Measurements from ENCODE around the gene KCNQ1.

The KCNQ1 gene

DNA sequence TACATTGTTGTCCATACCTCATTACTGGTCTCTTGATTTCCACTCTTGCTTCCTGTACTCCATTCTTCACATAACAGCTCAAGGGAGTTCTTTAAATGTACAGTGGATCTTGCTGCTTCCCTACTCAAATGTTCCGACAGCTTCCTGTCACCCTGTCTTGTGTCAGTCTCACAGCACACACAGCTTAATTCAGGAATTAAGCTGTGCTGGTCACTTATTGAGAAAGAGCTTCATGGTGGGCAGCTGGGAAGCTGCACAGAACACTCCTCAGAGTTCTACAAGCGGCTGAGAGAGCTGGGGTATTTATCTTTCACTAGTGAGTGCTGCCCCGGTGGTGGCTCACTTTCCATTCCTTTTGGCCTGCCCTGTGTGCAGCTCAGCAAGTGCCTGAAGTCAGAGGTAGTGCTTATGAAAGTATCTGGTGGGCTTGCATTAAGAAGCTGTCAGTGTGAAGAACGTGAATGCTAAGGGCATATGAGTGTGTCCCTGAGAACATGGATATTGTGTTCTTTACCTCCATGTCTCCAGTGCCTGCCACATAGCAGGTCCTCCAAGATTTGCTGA is 206.3 kb downstream of the KCNQ1 start:
- no peak for DNase-seq (ENCODE audit: low read depth)

DNA sequence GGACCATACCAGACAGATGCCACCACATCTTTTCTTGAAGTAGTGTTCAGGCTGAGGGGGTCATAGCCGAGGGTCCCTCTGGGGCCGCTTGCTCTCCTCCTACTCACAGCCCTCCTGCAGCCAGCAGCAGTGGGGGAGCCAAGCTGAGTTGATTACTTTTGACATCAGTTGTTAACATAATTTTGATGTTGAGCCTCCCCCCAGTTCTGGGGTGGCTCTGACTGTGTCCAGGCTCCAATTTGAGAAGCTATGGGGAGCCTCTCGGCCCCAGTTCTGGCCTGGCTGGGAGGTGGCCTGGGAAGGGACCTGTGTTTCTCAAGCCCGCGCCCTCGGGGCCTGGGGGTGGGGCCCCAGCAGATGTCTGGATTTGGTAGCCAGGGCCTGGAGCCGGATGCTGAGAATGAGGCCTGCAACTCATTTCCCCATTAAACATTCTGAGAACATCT is 207.0 kb downstream of the KCNQ1 start:
- no peak for DNase-seq (ENCODE audit: low read depth)

DNA sequence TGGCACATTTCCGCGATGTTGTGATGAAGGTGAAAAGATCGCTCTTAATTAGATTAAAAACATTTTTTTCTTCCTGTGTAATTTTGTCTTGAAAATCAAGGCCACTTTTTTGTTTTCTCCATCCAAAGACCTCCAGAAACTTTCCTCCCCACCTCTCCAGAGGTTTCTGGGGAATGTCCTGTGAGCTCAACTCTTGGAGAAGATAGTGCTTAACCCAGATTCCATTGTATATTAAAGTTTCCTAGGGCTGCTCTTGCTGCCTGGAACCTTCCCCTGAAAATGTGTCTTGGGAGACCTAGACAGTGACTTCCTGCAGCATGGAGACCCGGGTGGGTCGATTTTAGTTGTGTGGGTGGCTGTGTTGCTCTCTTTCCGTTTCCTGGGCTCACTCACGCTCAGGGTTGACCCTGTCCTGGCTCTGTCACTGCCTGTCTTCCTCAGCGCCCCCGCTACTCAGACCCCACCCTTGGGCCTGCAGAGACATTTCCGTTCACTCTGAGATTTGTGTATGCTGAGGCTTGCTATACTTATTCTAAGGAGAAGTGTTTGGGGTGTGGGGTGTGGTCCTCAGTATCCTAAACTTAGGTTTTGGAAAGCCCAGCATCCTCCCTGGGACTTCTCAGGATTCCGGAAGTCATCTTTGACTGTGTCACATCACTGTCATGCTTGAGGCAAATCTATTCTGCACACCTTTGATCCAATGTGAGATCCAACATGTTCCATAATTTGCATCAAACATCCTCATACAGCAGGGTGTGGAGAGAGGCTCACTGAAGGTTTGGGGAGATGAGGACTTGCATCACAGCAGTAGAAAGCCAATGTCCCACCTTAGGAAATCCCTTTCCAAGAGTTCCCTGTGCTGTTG is 207.8 kb downstream of the KCNQ1 start:
- DNase-seq (ENCODE audit: low read depth): no peak

DNA sequence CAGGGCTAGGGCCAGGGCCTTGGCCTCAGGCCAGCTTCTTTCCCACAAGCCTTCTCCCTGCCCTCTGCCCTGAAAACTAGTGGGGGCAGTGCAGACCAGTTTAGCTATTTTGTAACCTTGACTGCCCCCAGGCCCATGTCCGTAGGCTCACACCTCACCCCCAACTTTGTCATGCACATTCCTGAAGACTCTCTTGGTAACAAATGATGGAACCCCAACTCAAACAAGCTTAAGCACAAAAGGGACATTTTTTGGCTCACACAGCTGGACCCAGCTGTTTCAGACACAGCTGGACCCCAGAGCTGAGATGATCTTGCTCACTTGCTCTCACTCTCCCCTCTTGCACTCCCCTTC is 208.4 kb downstream of the KCNQ1 start:
- no peak for DNase-seq (ENCODE audit: low read depth)

DNA sequence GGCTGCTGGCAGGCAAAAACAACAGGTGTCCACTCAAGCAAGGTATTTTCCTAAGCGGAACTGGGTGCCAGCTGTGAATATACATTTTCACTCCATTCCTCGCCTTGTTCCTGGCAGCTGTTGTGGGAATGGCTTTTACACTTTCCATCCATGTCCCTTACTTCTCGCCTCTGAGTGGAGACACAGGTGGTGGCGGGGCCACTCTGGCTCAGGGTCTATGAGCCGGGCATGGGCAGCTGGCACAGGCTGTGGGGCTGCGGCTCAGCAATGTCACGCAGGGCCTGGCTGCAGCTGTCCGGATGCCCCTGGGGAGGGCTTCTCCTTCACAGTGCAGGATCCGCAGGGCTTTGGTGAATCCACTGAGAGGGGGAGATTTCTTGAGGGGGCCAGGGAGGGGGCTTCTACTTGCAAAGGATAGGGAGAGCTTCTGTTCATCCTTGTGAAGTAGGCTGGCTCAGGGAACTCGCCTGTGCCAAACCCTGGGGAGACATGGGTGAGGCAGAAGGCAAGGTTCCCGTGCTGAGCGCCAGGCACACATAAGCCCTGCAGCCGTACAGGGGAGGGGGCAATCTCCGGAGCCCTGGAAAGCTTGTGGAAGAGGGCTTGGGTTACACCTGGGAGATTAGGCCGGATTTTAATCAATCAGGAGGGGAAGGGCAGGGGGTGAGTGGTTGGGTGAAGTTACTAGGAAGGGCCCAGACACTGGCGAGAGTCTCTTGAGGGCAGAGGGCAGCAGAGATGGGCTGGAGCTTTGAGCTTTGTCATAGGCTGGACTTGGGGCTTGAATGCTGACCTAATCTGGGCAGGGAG is 209.3 kb downstream of the KCNQ1 start:
- no peak for DNase-seq (ENCODE audit: low read depth)

DNA sequence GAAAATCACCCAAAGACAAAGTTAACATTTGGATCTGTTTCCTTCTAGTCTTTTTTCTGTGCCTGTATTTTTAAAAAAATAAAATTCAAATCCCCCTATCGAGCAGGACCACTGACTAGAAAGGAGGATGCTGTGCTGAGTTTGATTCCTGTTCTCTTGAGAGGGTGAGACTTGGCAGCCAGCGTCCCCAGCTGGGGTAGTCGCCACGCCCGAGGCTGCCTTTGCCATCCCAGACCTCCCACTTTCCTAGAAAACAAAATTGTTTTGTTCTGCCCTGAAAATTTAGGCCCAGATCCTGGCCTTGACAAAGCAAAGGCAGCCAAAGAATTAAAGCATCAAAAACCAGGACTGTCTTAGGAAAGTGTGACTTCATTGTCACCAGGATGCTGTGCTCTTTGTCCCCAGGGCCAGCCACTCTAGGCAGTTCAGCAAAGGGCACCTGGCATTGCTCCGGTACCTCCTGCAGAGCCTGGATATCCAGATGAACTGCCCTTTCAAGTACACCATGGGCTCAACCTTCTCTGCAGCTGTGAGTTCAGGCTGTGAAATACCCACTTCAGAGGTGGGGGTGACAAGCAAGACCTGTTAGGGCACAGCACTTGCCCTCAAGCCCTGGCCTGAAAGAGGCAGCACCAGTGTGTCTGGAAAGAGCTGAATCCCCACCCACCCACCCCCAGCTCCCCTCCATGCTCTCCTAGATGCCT is 210.4 kb downstream of the KCNQ1 start:
- no peak for DNase-seq (ENCODE audit: low read depth)

DNA sequence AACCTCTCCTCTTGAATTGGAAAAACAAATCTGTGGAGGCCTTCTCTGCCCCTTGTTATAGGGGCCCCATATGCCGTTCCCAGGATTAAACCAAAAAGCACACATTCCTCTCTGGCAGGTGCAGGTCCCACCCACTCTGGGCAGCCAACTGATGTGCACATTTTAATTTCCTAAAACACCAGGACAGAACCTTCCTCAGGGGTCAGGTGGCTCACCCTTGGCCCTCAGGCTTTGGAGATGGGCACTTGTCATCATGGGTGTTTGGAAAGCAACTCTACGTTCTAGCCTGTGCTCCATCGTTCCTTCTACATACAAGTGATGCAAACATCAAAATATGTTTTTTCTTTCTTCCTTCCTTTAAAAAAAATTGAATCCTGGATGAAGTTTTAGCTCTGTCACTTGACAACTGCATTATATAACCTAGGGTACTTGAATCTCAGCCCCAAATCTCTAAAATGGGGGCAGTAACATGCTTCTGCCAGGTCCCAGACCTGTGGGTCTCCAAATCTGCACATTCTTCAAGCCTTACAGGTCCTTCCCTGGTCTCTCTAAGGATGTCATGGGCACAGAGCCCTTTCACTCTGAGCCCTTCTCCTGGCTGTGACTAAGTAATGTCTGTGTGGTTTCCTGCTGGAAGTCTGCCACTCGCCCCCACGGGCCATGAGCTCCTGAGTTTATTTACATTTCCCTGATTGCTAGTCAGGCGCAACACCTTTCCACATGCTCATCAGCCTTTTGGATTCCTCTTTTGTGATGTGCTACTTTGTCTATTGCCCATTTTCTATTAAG is 211.2 kb downstream of the KCNQ1 start:
- no peak for DNase-seq (ENCODE audit: low read depth)

DNA sequence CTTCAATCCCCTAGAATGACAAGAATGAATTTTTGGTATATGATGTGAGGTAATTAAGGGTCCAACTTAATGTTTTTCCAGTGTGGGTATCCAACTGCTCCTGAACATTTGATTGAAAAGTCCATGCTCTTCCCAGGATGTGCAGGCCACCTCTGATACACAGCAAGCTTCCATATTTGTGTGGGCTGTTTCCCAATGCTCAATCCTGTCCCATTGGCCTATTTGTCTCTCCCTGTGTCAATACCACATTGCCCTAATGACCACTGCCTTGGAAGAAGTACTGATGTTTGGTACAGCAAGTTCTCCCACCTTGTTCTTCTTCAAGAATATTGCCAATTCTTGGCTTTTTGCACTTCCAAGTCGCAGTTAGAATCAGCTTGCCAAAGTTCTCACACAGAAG is 212.1 kb downstream of the KCNQ1 start:
- no peak for DNase-seq (ENCODE audit: low read depth)

DNA sequence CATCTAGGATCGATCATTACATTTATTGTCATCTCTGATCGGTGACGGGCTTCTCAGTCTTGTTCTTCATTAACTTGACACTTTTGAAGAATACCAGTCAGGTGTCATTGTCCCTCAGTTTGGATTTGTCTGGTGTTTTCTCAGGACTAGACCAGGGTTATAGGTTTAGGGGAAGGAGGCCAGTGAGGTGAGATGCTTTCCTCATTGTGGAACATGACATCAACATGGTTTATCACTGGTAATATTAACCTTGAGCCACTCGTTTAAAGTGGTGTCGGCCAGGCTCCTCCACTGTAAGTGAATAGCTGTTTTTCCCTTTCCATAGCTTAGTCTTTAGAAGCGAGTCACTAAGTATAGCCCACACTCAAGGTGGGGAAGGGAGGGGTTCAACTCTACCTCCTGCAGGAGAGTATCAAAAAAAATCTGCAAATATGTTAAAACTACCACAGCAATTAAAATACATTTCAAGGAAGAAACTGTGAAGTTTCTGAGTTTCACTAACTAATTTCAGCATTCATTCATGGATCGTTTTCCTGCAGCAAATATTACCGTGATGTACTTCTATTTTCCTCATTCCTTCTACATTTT is 213.0 kb downstream of the KCNQ1 start:
- no peak for DNase-seq (ENCODE audit: low read depth)

DNA sequence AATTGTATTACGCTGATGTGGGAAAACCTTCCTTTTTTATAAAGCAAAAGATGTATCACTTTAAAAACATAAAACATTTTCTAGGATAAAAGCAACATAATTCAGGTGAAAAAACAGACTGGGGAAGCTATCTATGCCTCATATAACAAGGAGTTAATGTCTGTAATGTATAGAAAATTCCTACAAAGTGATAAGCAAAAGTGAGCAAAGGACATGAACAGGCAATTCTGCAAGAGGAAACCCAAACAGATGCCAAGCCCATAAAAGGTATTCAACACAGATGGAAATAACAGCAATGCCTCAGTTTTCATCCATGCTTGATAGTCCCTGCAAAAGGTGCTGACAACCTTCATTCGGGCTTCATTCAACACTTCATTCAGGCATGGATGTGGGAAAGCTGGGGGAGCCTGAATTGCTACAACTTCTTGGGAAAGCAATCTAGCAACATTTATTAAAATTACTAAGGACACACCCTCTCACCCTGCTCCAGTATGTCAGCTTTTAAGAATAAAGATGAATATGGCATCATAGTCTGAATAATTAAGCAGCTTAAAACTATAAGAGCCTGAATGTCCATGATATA is 215.6 kb downstream of the KCNQ1 start:
- no peak for DNase-seq (ENCODE audit: low read depth)

DNA sequence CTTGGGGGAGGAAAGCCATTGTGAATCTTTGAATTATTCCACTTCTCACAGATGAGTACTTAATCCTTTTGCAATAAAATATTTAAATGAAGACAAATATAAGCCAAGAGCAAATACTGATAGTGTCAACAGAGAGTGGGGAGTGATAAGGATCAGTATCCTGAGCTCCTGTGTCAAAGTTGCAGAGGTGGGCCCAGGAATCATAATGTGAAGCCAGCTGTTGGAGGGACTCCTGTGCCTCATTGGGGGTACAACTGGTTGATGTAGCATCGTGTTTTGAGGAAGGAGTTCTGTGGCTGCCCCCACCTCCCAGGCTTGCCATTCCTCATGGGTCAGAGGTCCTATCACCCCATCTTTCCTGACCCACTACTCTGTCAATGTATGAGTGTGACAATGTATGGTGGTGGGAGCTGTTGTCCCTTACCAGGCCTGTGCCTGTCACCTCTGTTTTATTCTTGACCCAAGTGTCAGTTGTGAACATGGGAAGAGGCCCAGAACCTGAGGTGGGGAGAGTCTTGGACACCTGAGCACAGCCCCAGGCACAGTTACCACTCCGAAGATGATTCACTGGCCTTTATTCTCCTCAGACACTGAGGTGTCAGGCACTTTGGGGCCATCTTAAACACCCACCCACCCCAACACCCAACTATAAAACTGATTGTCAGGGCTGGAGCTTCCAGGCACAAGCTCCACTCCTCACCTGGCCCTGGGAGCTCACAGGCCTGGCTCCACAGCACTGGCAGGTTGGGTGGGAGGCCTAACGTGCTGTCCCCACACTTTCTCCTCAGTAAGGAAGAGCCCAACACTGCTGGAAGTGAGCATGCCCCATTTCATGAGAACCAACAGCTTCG is 216.6 kb downstream of the KCNQ1 start:
- no peak for DNase-seq (ENCODE audit: low read depth)

DNA sequence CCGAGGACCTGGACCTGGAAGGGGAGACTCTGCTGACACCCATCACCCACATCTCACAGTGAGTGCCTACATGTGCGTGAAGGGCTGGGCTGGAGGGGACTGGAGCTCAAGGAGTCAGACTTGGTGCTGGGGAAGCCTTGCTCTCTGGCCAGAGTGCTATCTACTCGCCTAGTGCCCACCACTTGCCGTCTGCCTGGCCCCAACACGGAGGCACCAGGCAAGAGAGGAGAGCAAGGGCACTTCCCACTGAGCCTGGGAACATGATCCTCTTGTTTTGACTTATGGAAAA is 217.2 kb downstream of the KCNQ1 start:
- DNase-seq (ENCODE audit: low read depth): no peak

DNA sequence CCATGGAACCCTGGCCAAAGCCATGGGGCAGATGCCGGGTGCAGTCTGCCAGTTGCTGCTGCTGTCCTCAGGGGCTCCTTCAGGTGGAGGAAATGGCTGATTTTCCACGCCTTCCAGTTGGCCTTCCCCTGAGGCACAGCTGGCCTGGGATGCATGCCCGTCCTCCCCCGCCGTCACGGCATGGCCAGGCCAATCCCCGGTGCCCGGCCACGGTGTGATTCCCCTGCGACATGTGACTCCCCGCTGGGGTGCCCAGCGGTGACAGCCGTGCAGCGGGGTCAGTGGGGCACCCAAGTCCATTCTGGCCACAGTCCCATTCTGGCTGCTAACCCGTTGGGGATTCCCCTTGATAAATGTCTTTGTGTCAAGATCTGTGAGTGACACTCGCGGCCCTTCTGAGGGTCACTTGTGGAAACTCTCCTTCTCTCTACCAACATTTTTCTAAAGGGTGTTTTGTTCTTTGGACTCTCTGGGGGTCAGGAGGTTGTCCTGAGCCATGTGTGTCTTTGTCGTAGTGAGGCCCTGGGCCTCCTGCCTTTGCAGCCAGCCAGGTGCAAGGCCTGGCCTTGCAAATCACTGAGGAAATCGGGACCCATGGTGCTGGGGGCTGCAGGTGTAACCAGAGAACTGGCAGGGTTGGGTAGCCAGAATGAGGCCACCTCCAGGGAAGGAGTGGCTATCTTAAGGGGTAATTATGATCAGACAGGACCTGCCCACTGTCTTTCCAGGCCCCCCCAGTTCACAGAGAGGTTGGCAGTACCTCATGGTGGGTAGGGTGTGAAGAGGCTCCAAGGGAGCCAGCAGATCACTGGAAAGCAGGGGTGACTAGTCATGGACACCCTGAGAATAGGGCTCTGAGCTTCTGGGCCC is 217.9 kb downstream of the KCNQ1 start:
- DNase-seq (ENCODE audit: low read depth): no peak

DNA sequence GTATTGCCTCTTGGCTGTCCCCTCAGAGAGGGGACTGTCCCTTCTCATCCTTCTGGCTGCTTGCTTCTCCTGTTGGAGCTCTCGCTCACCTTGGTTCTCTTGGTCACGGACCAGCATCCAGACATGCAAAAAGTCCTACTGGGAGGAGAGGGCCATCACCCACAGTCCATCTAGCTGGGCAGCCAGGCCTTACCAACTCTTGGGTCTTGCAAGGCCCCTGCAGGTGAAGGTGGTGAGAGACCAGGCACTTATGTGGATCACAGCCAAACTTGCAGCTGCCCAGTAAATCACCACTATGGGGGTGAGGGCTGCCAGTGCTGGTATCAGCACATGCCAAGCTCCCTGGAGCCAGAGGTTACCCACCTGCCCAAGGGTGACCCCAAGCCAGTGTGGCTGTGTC is 218.7 kb downstream of the KCNQ1 start:
- no peak for DNase-seq (ENCODE audit: low read depth)

DNA sequence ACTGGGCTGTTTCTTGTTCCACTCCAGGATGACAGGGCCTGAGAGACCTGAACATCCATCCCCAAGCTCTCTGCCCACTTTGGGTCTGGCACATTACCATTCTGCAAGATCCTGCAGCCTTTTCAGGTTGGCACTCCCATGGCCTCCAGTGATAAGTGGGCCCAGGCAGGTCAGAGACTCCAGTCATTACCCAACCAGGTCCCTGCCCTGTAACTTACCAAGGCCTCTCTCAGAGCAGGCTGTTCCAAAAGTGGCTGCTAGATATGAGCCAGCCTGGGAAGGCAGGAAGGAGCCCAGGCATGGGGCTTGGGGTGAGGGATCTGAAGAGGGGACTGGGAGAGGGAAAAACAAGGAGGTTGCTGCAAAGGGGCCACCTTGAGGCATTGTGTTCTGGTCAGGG is 219.1 kb downstream of the KCNQ1 start:
- no peak for DNase-seq (ENCODE audit: low read depth)

DNA sequence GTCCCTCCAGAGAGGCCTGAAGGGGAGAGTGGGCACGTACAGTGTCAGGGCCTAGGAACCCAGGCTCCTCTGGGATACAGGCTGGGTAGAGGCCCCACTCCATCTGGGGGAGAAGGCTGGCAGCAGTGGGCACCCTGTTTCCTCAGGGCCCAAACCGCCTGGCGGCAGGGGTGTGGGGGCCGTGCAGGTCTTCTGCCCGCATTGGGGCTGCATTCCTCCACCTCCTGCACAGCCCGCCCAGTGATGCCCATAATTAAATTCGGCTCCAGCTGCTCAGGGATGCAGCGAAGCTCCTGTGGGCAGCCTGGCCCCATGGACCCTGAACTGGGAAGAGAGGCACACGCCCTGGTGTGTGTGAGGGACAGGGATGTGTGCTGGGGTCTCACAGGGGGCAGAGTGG is 219.6 kb downstream of the KCNQ1 start:
- DNase-seq (ENCODE audit: low read depth): no peak

DNA sequence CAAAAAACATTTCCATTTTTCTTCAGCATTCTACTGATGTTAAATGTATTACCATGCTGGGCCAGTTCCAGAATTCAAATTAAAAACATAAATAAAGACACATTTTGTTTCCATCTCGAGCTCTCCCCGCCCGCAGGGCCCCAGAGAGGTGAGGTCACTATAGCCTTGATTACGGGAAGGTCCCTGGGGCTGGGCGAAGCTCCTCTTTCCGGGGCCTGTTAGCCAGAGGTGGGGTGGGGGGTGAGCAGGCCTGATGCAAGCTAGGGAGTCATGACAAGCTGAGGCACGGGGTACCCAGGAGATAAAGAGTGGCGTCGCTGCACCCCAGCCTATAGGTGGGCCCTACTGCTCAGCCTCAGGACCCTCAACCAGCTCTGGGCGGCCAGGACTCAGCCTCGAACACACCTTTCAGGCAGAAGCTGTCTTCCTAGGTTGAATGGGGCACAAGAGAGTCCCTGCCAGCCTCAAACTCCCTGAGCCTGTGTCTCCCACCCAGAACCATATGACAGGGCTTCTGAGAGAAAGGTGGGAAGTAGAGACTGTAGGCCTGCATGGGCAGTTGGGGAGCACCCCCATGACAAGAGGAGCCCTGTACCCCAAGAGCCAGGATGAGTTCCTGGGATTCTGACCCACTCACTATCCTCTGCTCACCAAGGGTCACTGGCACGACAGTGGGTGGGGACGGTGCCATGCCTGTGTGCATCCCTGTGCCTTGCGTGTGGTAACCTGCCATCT is 220.2 kb downstream of the KCNQ1 start:
- no peak for DNase-seq (ENCODE audit: low read depth)

Measured in HS-5 (cell line).